ENCODE data around the gene VENTX.

DNA sequence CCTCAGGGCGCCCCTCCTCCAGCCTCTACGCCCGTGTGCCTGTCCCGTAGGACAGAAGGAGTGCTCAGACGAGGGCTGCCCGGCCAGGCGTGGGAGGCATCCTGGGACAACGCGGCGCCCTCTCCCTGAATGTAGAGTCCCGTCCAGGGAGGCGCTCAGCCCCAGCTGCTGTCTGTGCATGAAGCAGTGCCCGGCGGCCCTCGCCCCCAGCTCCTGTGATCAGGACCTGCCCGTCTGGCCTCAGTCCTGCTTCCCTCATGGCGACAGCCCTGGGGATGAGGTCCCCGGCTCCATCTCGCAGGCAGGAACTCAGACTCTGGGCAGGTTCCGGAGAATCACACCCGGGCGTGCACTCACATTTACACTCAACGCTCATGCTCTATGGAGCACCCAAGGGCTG, 32.5 kb upstream of the VENTX start:
- TF ChIP-seq, protein P1, sequence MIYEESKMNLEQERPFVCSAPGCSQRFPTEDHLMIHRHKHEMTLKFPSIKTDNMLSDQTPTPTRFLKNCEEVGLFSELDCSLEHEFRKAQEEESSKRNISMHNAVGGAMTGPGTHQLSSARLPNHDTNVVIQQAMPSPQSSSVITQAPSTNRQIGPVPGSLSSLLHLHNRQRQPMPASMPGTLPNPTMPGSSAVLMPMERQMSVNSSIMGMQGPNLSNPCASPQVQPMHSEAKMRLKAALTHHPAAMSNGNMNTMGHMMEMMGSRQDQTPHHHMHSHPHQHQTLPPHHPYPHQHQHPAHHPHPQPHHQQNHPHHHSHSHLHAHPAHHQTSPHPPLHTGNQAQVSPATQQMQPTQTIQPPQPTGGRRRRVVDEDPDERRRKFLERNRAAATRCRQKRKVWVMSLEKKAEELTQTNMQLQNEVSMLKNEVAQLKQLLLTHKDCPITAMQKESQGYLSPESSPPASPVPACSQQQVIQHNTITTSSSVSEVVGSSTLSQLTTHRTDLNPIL (CRISPR knock-in tag; IDR thresholded peaks at IDR 0.05; ENCODE audit: low read depth) = no peak
- TF ChIP-seq RARB (CRISPR knock-in tag; IDR thresholded peaks at IDR 0.05) (no peak), ZNF8 (CRISPR knock-in tag; IDR thresholded peaks at IDR 0.05) (no peak)
- TF ChIP-seq, protein P2, sequence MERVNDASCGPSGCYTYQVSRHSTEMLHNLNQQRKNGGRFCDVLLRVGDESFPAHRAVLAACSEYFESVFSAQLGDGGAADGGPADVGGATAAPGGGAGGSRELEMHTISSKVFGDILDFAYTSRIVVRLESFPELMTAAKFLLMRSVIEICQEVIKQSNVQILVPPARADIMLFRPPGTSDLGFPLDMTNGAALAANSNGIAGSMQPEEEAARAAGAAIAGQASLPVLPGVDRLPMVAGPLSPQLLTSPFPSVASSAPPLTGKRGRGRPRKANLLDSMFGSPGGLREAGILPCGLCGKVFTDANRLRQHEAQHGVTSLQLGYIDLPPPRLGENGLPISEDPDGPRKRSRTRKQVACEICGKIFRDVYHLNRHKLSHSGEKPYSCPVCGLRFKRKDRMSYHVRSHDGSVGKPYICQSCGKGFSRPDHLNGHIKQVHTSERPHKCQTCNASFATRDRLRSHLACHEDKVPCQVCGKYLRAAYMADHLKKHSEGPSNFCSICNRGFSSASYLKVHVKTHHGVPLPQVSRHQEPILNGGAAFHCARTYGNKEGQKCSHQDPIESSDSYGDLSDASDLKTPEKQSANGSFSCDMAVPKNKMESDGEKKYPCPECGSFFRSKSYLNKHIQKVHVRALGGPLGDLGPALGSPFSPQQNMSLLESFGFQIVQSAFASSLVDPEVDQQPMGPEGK (CRISPR knock-in tag; IDR thresholded peaks at IDR 0.05; ENCODE audit: borderline replicate concordance) = no peak

Data from SK-N-SH treated with all-trans-retinoic acid at 6 μM for 48 hours (cell line).